ENCODE measurements around the gene PLCL1. TPM values are rescaled to one million over a fixed set of nuclear protein-coding genes. Genes with fewer than 3 reads are reported as not detected.

PLCL1 gene
- total RNA-seq, 3 donors from 2014 or later: 0.94 to 1.8 (median 1.2) TPM

DNA sequence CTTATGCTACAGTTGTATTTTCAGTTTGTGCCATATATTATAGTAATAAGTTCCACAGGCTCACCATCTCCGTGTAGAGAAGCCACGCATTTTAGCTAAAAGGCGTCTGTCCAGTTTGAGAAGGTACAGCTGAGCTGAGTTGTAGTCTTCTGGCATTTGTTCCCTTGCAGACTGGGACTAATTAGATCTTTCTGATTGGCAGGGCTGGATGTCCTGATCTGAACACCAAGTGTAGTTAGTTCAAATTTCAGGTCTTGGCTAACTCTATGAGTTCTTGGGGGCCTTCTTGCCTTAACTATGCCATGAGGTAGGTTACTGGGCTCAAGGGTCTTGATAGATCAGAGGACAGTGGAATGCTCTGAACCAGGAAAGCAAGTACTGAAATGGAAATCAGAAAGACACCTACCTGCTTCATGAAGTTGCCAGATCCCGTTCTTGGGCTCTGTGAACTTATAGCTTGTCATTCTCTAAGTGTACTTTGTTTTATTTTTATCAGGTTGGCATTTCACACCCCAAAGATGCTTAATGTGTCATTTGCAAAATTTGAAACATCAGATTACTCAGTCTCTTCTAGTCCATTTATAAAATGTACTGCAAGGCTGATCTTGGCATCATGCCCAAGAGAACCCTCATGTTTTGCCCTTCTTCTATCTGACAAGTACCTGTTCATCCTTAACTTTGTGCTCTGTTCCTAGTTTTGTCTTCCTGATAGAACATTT is 93.7 kb downstream of the PLCL1 start:
- Mint-ChIP-seq H3K9me3 (no peaks in the 10 kb centered on the region), H3K4me3 (no peak overlapping the region), H3K27me3 (ENCODE audit: low read depth) (peaks cover 2% of the 10 kb centered on the region), H3K4me1 (ENCODE audit: low read depth) (peaks cover 41% of the 10 kb centered on the region), H3K36me3 (ENCODE audit: insufficient read depth) (peaks cover 5% of the 10 kb centered on the region)
- ATAC-seq (no peak), DNase-seq (no peak)

DNA sequence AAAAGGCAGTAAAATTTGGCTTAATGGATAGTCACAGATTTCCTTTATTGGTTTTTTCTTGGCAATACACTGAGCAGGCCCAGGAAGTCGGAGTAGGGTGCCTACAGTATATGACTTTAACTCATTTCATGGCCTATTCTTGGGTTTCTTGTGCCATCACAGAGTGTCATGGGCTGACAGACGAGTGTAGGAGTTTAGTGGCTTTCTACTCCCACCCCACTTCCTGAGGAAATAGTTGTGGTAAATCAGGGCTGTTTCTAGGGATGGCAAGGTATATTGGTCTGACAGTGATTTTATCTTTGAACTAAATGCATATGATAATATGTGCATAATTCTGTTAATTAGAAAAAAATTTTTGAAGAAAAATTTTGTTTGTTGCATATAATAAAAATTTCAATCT is 100.1 kb downstream of the PLCL1 start:
- Mint-ChIP-seq H3K4me1 (ENCODE audit: low read depth) (peaks cover 53% of the 10 kb centered on the region), H3K9me3 (peaks cover 6% of the 10 kb centered on the region), H3K27me3 (ENCODE audit: low read depth) (peaks cover 2% of the 10 kb centered on the region)

DNA sequence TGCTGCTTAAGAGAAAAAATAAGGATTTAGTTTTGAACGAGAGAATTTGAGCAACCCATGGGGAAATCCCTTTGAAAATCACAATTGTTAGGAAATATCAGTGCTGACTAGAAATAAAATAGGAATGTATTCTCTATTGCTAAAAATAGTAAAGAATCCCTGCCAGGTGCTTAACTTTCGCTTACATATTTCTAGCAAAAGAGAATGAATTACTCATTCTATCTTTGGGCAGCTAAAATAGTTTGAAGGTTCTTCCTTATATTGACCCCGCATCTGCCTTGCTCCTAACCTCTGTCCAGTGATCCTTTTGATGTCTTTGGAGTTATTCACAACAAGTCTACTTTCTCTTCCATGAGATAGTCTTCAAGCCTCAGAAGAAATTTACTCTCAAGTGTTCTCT is 103.8 kb downstream of the PLCL1 start:
- Mint-ChIP-seq H3K36me3 (ENCODE audit: insufficient read depth) (peaks cover 13% of the 10 kb centered on the region), H3K4me3 (no peak overlapping the region), H3K27me3 (ENCODE audit: low read depth) (no peaks in the 10 kb centered on the region), H3K9me3 (peaks cover 6% of the 10 kb centered on the region), H3K4me1 (ENCODE audit: low read depth) (peaks cover 49% of the 10 kb centered on the region)
- DNase-seq: no peak
- no peak for ATAC-seq

More for the DNA sequence above, 100.1 kb downstream of the PLCL1 start:
- peak; percentile 20 for DNase-seq
- H3K4me3 Mint-ChIP-seq: peak overlapping the region; percentile 13
- peak; percentile 92 to 94 for ATAC-seq
- peaks cover 13% of the 10 kb centered on the region for H3K36me3 Mint-ChIP-seq (ENCODE audit: insufficient read depth)

DNA sequence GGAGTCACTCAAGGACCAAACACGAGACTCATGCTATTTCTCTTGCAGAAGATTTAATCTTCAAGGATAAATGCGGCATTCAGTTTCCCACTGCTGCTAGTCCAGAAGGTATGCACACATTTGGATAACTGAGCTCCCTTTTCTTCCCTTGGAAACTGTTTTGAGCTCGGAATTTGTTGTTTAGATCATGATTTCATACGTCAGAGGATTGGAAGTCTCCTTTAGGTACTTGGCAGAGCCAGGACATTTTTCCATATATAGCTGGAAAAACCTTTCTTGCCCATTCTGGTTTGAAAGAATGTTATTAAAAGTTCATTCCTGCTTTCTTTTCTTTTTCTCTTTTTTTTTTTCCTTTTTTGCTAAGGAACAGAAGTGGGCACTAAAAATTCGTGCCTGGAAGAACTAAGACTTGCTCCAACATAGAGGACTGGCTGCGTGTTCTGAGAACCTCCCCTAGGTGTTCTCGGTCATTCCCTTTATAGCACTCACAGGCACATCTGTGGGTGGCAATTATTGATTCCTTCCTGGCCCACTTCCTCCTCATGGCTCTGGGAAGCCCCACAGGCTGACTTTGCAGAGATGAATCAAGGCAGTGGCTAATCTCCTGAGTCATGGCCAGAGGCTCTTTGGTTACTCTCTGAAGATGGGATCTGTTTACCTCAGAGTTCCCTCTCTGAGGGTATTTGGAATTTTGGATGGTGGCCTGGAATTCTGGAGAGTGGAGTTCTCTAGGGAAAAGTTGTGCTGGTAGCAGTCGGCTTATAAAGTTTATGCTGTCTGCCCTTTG is 104.8 kb downstream of the PLCL1 start:
- H3K4me3 Mint-ChIP-seq: no peak overlapping the region
- no peaks in the 10 kb centered on the region for H3K27me3 Mint-ChIP-seq (ENCODE audit: low read depth)
- ATAC-seq: no peak
- no peak for DNase-seq
- H3K4me1 Mint-ChIP-seq (ENCODE audit: low read depth): peaks cover 44% of the 10 kb centered on the region
- H3K36me3 Mint-ChIP-seq (ENCODE audit: insufficient read depth): peaks cover 13% of the 10 kb centered on the region
- H3K9me3 Mint-ChIP-seq: peaks cover 5% of the 10 kb centered on the region

DNA sequence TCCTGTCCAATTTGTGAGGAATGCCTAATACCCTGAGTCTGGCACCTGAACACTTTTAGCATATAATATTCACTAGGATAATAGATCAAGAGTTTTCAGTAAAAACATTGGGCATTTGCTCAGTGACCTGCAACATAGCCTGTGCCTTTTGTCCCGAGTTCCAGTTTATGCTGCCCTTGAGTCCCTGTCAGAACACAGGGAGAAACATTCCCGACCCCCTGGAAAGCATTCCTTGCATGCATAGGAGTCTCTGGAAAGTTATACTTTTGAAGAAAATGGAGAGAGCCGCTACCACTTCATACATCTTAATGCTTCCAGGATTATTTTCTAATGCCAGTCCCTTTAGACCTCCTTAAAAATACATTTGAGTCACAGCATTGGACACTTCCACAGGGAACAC is 107.3 kb downstream of the PLCL1 start:
- Mint-ChIP-seq H3K9me3 (no peaks in the 10 kb centered on the region), H3K4me3 (no peak overlapping the region), H3K4me1 (ENCODE audit: low read depth) (peaks cover 45% of the 10 kb centered on the region), H3K36me3 (ENCODE audit: insufficient read depth) (peaks cover 13% of the 10 kb centered on the region), H3K27me3 (ENCODE audit: low read depth) (no peaks in the 10 kb centered on the region)
- ATAC-seq (no peak), DNase-seq (no peak)

DNA sequence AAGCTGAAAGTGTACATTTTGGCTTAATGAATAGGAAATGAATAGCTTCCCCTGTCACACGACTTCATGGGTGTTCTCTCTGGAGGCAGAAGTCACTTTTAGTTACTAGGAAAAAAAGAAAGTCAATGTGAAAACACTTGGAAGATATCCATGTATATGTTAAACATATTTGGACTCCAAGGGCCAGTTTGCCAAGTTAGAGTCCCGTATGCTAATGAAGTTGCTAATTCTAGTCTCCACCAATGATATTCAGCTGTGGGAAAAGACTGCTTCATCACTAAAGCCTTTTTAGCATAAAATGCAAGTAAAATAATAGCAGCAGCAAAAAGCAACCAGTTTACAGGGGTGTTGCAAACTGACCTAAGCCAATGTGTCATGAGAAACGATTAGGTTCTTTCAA is 108.7 kb downstream of the PLCL1 start:
- no peak overlapping the region for H3K4me3 Mint-ChIP-seq
- no peak for ATAC-seq
- peaks cover 34% of the 10 kb centered on the region for H3K4me1 Mint-ChIP-seq (ENCODE audit: low read depth)
- H3K27me3 Mint-ChIP-seq (ENCODE audit: low read depth): no peaks in the 10 kb centered on the region
- peaks cover 11% of the 10 kb centered on the region for H3K36me3 Mint-ChIP-seq (ENCODE audit: insufficient read depth)
- no peak for DNase-seq
- H3K9me3 Mint-ChIP-seq: no peaks in the 10 kb centered on the region

DNA sequence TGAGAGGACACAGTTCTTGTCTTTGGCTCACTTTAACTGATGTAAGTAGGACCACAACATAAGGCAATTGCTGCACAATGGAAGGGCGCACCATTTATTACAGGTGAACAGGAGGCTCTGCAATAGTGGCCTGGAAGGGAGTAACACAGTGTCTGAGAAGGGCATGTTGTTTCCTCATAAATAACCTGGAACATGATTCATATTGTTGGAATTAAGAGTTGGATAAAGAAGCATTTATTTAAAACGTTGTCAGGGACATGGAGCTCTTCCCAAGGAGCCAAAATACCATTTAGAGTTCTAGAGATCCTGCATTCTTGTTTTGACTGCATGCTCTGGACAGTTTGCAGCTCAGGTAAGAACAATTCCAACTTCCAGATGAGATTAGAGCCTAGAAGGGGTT is 110.4 kb downstream of the PLCL1 start:
- Mint-ChIP-seq H3K4me3 (no peak overlapping the region), H3K36me3 (ENCODE audit: insufficient read depth) (peaks cover 8% of the 10 kb centered on the region), H3K4me1 (ENCODE audit: low read depth) (peaks cover 26% of the 10 kb centered on the region), H3K9me3 (no peaks in the 10 kb centered on the region), H3K27me3 (ENCODE audit: low read depth) (no peaks in the 10 kb centered on the region)
- ATAC-seq: no peak
- no peak for DNase-seq

DNA sequence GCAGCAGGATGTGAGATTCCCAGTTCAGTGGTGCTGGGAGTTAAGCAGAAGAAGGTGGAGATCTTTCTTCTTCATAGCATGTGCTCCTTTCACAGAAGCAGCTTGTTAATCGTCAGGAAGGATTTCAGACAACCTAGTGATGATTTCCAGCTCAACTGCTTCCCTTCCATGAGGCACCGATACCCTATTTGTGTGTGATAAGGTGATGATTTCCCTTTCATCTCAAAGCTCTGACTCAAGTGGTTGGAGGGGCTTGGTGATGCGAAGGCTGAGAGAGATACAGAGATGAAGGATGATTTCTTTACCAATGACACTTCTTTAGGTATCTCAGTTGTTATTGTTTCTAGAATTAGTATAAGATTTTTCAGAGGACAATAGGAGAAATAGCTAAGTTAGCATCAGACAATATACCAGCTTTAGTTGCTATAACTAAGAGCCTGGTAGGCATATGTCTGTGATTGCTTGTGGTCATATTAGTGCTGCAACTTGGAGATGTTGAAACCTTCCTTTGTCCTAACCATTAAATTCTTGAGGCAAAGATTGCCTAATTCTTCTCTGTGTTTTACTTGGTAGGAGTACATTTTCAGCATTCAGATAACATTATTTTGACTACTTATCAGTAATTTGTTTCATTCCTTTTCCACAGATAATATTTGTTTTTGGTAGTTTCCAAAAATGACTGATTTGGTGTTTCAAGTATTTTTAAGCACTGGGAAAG is 111.3 kb downstream of the PLCL1 start:
- Mint-ChIP-seq H3K4me3 (no peak overlapping the region), H3K27me3 (ENCODE audit: low read depth) (no peaks in the 10 kb centered on the region), H3K36me3 (ENCODE audit: insufficient read depth) (peaks cover 9% of the 10 kb centered on the region), H3K9me3 (no peaks in the 10 kb centered on the region), H3K4me1 (ENCODE audit: low read depth) (peaks cover 26% of the 10 kb centered on the region)
- no peak for DNase-seq
- ATAC-seq: peak in 1 of 2 donors; percentile 34

DNA sequence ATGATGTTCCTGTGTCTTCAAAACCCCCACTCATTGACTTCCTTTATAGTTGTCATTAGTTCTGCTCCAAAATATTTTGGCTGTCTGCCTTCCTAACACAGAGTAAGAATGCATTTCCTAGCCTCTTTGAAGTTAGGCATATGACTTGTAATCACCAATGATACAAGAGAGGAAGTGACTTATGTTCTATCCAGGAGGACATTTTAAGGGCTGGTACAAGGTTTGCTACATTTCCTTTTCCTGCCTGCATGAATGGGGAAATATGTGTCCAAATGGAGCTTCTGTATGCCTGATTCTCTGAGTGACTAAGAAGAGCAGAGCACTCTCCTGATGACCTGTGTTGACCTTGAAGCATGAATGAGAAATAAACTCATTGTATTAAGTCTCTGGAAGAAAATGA is 115.1 kb downstream of the PLCL1 start:
- Mint-ChIP-seq H3K36me3 (ENCODE audit: insufficient read depth) (peaks cover 9% of the 10 kb centered on the region), H3K9me3 (no peaks in the 10 kb centered on the region), H3K4me1 (ENCODE audit: low read depth) (peaks cover 28% of the 10 kb centered on the region), H3K4me3 (no peak overlapping the region), H3K27me3 (ENCODE audit: low read depth) (no peaks in the 10 kb centered on the region)
- DNase-seq (no peak), ATAC-seq (peak in 1 of 2 donors; percentile 58)

DNA sequence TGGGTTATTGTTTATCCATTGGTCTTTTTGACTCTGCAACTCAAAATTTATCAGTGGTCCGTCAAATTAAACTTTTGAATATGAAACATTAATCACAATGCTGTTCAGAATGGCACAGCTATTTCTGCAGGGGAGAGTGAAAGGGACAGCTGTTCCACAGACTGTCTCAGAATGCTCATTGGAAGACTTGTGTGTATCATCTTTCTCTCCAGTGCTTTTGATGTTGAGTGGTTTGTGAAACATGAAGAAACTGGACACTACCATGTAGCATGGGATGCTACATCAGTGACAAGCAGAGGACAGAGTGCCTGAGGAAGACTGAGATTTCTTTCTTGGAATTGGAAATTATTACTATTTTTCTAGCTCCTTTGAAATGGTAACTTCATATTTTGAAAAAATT is 115.7 kb downstream of the PLCL1 start:
- Mint-ChIP-seq H3K36me3 (ENCODE audit: insufficient read depth) (peaks cover 9% of the 10 kb centered on the region), H3K4me3 (no peak overlapping the region), H3K4me1 (ENCODE audit: low read depth) (peaks cover 23% of the 10 kb centered on the region), H3K27me3 (ENCODE audit: low read depth) (no peaks in the 10 kb centered on the region), H3K9me3 (no peaks in the 10 kb centered on the region)
- DNase-seq: no peak
- no peak for ATAC-seq

DNA sequence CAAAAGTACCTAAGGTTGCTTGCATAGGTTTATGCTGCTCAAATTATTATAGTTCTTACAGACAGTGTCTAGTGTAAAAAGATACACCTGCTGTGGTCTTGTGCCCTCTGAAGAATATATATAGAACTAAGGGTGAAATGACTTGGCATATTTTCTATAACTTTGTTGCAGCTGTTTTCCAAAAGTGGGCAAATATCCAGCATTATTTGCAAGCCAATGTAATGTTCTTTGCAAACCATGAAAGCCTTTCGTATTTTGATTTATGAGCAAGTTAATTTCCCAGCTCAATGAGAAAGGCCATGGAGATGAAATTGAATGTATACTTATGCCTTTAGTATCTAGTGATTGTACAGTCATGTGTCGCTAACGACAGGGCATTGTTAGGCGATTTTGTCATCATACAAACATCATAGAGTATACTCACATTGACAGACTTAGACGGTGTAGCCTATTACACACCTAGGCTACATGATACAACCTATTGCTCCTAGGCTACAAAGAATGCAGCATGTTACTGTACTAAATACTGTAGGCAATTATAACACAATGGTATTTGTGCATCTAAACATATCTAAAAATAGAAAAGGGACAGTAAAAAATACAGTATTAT is 116.3 kb downstream of the PLCL1 start:
- no peaks in the 10 kb centered on the region for H3K9me3 Mint-ChIP-seq
- no peak overlapping the region for H3K4me3 Mint-ChIP-seq
- no peaks in the 10 kb centered on the region for H3K27me3 Mint-ChIP-seq (ENCODE audit: low read depth)
- H3K4me1 Mint-ChIP-seq (ENCODE audit: low read depth): peaks cover 22% of the 10 kb centered on the region
- H3K36me3 Mint-ChIP-seq (ENCODE audit: insufficient read depth): peaks cover 11% of the 10 kb centered on the region
- ATAC-seq (no peak), DNase-seq (no peak)

DNA sequence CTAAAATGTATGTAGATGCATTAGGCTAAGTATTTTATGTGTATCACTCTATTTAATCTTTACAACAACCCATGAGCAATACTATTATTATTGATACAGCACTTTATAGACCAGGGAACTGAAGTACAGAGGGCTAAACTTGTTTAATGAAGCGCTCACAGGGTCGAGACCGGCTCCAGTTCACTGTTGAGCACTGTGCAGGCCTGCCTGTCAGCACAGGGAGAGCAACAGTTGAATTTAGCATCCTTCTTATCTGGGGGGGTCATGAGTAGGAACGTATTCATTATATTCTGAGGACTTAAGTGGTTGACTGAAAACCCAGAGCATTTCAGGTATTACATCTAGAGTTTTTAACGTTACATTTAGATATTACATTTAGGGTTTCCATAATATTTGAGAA is 120.1 kb downstream of the PLCL1 start:
- Mint-ChIP-seq H3K4me3 (no peak overlapping the region), H3K9me3 (peaks cover 8% of the 10 kb centered on the region), H3K27me3 (ENCODE audit: low read depth) (no peaks in the 10 kb centered on the region), H3K4me1 (ENCODE audit: low read depth) (peaks cover 34% of the 10 kb centered on the region), H3K36me3 (ENCODE audit: insufficient read depth) (peaks cover 9% of the 10 kb centered on the region)
- no peak for DNase-seq
- no peak for ATAC-seq

DNA sequence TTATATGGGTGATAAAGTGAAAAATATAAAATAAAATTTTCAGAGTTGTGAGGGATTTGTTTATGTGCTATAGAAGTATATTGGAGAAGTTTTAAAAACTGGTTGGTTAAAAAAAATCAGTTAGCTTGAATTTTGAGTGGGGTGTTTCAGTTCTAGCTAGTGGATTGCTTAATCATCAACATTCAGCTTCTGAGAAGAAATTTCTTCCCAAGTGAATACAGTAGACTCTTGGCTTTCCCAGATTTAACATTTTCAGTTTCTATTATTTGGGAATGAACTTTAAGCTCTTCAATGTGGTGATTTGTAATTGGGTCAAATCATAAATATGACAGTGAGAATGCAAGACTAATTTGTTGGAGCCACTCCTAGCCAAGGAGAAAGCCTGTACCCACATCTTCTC is 120.8 kb downstream of the PLCL1 start:
- Mint-ChIP-seq H3K4me1 (ENCODE audit: low read depth) (peaks cover 33% of the 10 kb centered on the region), H3K36me3 (ENCODE audit: insufficient read depth) (peaks cover 5% of the 10 kb centered on the region), H3K27me3 (ENCODE audit: low read depth) (no peaks in the 10 kb centered on the region), H3K9me3 (peaks cover 8% of the 10 kb centered on the region), H3K4me3 (no peak overlapping the region)
- DNase-seq (no peak), ATAC-seq (no peak)

DNA sequence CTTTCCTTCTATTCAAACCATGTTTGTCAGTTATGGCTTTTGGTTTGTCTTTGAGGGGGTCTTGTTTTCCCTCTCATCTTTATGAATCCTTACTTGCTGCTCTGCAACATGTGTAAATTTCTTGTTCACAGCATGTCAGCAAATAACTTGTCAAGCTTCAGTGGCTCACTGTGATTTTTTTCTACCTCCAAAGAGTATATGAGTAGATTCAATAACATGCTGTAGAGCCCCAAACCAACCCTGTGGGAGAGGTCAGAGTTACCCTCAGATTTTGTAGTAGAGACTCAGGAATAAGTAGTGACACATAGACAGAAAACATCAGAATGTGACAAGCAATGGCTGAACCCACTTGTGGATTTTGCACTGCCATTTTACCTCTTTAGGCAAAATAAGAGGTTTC is 121.6 kb downstream of the PLCL1 start:
- DNase-seq (no peak), ATAC-seq (no peak)
- H3K36me3 Mint-ChIP-seq (ENCODE audit: insufficient read depth): peaks cover 5% of the 10 kb centered on the region
- peaks cover 8% of the 10 kb centered on the region for H3K9me3 Mint-ChIP-seq
- no peak overlapping the region for H3K4me3 Mint-ChIP-seq
- no peaks in the 10 kb centered on the region for H3K27me3 Mint-ChIP-seq (ENCODE audit: low read depth)
- H3K4me1 Mint-ChIP-seq (ENCODE audit: low read depth): peaks cover 34% of the 10 kb centered on the region

All from activated T-cell treated with anti-CD3 and anti-CD28 coated beads, Interleukin-2, amount 50 U/mL, for 4 hours (primary cell).